Neural progenitor cell (in vitro differentiated cells): ENCODE measurements around the gene MTHFR.

ENCODE experiments used
- EZH2 ChIP-seq: fragments of 200-600 bp; sonication (generic); IDR thresholded peaks from 2 replicates; pipeline ENCODE4 v1.6.1; 2017; ENCODE audit warnings: antibody characterized with exemption, mild to moderate bottlenecking, moderate library complexity
- TF ChIP-seq, protein P1 (sequence below): fragments of 200-600 bp; sonication (generic); IDR thresholded peaks from 2 replicates; pipeline ENCODE4 v1.5.1; 2017; ENCODE audit warnings: antibody characterized with exemption, mild to moderate bottlenecking

DNA sequence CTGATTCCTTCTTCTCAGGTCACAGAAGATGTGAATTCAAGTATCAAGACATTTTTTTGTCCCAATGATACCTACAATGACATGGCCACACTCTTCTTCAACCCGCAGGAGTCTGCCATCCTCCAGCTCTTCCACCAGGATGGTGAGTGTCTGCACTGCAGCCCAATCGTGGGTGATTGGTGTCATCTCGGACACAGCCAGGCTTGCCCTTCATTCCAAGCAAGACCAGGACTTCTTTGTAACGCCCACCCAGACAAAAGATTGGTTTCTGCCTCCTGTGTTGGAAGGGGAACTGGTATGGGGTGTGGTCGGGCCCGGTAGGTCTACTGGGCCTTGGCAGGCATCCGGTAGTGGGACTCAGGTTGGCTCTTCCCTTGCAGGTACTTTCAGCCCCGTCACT lies 27.7 kb upstream of the MTHFR start:
- no peak for TF ChIP-seq EZH2
- TF ChIP-seq, protein P1, sequence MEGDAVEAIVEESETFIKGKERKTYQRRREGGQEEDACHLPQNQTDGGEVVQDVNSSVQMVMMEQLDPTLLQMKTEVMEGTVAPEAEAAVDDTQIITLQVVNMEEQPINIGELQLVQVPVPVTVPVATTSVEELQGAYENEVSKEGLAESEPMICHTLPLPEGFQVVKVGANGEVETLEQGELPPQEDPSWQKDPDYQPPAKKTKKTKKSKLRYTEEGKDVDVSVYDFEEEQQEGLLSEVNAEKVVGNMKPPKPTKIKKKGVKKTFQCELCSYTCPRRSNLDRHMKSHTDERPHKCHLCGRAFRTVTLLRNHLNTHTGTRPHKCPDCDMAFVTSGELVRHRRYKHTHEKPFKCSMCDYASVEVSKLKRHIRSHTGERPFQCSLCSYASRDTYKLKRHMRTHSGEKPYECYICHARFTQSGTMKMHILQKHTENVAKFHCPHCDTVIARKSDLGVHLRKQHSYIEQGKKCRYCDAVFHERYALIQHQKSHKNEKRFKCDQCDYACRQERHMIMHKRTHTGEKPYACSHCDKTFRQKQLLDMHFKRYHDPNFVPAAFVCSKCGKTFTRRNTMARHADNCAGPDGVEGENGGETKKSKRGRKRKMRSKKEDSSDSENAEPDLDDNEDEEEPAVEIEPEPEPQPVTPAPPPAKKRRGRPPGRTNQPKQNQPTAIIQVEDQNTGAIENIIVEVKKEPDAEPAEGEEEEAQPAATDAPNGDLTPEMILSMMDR = no peak
